CD14-positive monocyte (primary cell): Measurements from ENCODE around the gene DGKQ. TPM values are rescaled to one million over a fixed set of nuclear protein-coding genes. Genes with fewer than 3 reads are reported as not detected.

Experiments used
- DNase-seq, 3 donors: peaks; one replicate each; pipeline ENCODE4 v3.0.0-alpha.2; 2011 to 2022
- H2AFZ ChIP-seq: 2 replicates; pipeline ENCODE4 v1.6.0; 2012; ENCODE audit warnings: mild to moderate bottlenecking, low read depth, low read length, inconsistent platforms; ENCODE audit not compliant: insufficient read depth, poor library complexity, severe bottlenecking
- H3K27ac ChIP-seq, 2 donors: 1 replicate in 1 of 2; 2 replicates in 1 of 2; pipeline ENCODE4 v1.5.1; 2012 to 2013; ENCODE audit warnings: low read length in 2 of 2, control low read depth in 1 of 2, inconsistent platforms in 1 of 2, low read depth in 1 of 2, mild to moderate bottlenecking in 1 of 2
- H3K27me3 ChIP-seq, 2 donors: one replicate each; pipeline versions ENCODE4 v1.6.0 to v1.6.1; 2011 to 2013; ENCODE audit warnings: low read length in 2 of 2; ENCODE audit not compliant: control insufficient read depth in 2 of 2, insufficient read depth in 2 of 2
- H3K36me3 ChIP-seq, 2 donors: replicated peaks in 1 of 2; 1 replicate in 1 of 2; 2 replicates in 1 of 2; pipeline versions ENCODE4 v1.5.1 to v1.6.1; 2012 to 2013; ENCODE audit warnings: low read length in 2 of 2, control low read depth in 1 of 2, inconsistent platforms in 1 of 2, mild to moderate bottlenecking in 1 of 2; ENCODE audit not compliant: insufficient read depth in 2 of 2, control insufficient read depth in 1 of 2
- H3K4me1 ChIP-seq, 2 donors: 1 replicate in 1 of 2; 2 replicates in 1 of 2; pipeline versions ENCODE4 v1.5.1 to v1.6.1; 2012 to 2013; ENCODE audit warnings: low read length in 2 of 2, control low read depth in 1 of 2, inconsistent platforms in 1 of 2, mild to moderate bottlenecking in 1 of 2, moderate library complexity in 1 of 2; ENCODE audit not compliant: insufficient read depth in 2 of 2, control insufficient read depth in 1 of 2
- H3K4me2 ChIP-seq: replicated peaks from 2 replicates; pipeline ENCODE3; 2012; ENCODE audit warnings: low read length, moderate library complexity, mild to moderate bottlenecking; ENCODE audit not compliant: poor library complexity, severe bottlenecking; ENCODE audit errors: extremely low read depth
- H3K4me3 ChIP-seq, 3 experiments: fragments of 200-600 bp in 1 of 3; sonication (generic) in 1 of 3; replicated peaks in 1 of 3; 1 replicate in 2 of 3; 2 replicates in 1 of 3; pipeline ENCODE4 v1.5.1; 2011 to 2013; ENCODE audit warnings: low read length in 3 of 3, mild to moderate bottlenecking in 3 of 3, control low read depth in 2 of 3, low read depth in 2 of 3, inconsistent platforms in 1 of 3, moderate library complexity in 1 of 3
- H3K79me2 ChIP-seq: 2 replicates; pipeline ENCODE4 v1.6.0; 2012; ENCODE audit warnings: mild to moderate bottlenecking, control low read depth, inconsistent platforms, low read length, moderate library complexity; ENCODE audit not compliant: insufficient read depth
- H3K9ac ChIP-seq: 2 replicates; pipeline ENCODE4 v1.6.0; 2017; ENCODE audit warnings: low read length, mild to moderate bottlenecking; ENCODE audit not compliant: insufficient read depth, poor library complexity, severe bottlenecking
- H3K9me3 ChIP-seq, 2 donors: replicated peaks in 1 of 2; 1 replicate in 1 of 2; 2 replicates in 1 of 2; pipeline versions ENCODE4 v1.5.1 to v1.6.1; 2012 to 2013; ENCODE audit warnings: low read length in 2 of 2, control low read depth in 1 of 2; ENCODE audit not compliant: control insufficient read depth in 1 of 2, insufficient read depth in 1 of 2
- H4K20me1 ChIP-seq: 2 replicates; pipeline ENCODE4 v1.6.0; 2012; ENCODE audit warnings: mild to moderate bottlenecking, low read length, control low read depth, moderate library complexity; ENCODE audit not compliant: insufficient read depth
- H3K27ac Mint-ChIP-seq, 7 donors: one replicate each; pipeline ENCODE4 v1.8.0; 2020; ENCODE audit warnings: mild to moderate bottlenecking in 7 of 7, mixed read lengths in 7 of 7, moderate library complexity in 6 of 7, inconsistent platforms in 2 of 7
- H3K27me3 Mint-ChIP-seq, 3 donors: one replicate each; pipeline ENCODE4 v1.8.0; 2021 to 2022; ENCODE audit warnings: low read depth in 3 of 3, mild to moderate bottlenecking in 3 of 3, mixed read lengths in 3 of 3, moderate library complexity in 3 of 3, inconsistent platforms in 1 of 3
- H3K36me3 Mint-ChIP-seq, 2 donors: one replicate each; pipeline ENCODE4 v1.8.0; 2020; ENCODE audit warnings: mixed read lengths in 2 of 2, inconsistent platforms in 1 of 2, mild to moderate bottlenecking in 1 of 2
- H3K4me1 Mint-ChIP-seq: one replicate; pipeline ENCODE4 v1.8.0; 2020; ENCODE audit warnings: mild to moderate bottlenecking, mixed read lengths
- H3K4me3 Mint-ChIP-seq, 2 donors: one replicate each; pipeline ENCODE4 v1.8.0; 2020; ENCODE audit warnings: mild to moderate bottlenecking in 2 of 2, mixed read lengths in 2 of 2, moderate library complexity in 1 of 2
- H3K9me3 Mint-ChIP-seq, 7 donors: one replicate each; pipeline ENCODE4 v1.8.0; 2020 to 2022; ENCODE audit warnings: mixed read lengths in 7 of 7, mild to moderate bottlenecking in 6 of 7, moderate library complexity in 6 of 7, inconsistent platforms in 2 of 7
- CTCF ChIP-seq: fragments of 200-600 bp; IDR thresholded peaks from one replicate; pipeline ENCODE4 v1.8.0; 2022; ENCODE audit warnings: antibody characterized with exemption, mild to moderate bottlenecking
- WGBS: methylation state at CpG from one replicate; pipeline ENCODE4 v1.1.5; 2013; ENCODE audit warnings: missing lambda C conversion rate; ENCODE audit not compliant: insufficient coverage; 5-methylcytosine and 5-hydroxymethylcytosine counted together
- intact Hi-C, 2 donors: fragments of 100-400 bp; cut with micrococcal nuclease; formaldehyde crosslinking; loops; one replicate each; pipeline versions ENCODE4 v1.15.0 to v1.15.1; 2023
- polyA plus RNA-seq, 3 donors: library from polyadenylated mRNA; depleted of rRNA in 1 of 3; unstranded in 2 of 3; stranded (reverse) in 1 of 3; fragments of 300-500 nt in 2 of 3; fragments of >200 nt in 1 of 3; fragmentation: Illumina TruSeq in 2 of 3; gene quantifications; 1 replicate in 2 of 3; 2 replicates in 1 of 3; pipeline ENCODE4 v1.2.3, GENCODE V29; 2012 to 2021

The DGKQ gene
- polyA plus RNA-seq, 3 donors: 0.58 to 23.1 (median 2.4) TPM

- H3K4me1 Mint-ChIP-seq: peaks cover 4% of the 10 kb centered on the region
- H3K9me3 ChIP-seq: peaks cover 0 to 10% of the 10 kb centered on the region in 2 donors
- H3K27ac Mint-ChIP-seq: no peak overlapping the region
- no peak overlapping the region for H3K4me2 ChIP-seq
- peaks cover 7 to 12% of the 10 kb centered on the region in 2 donors for H3K4me1 ChIP-seq
- H2AFZ ChIP-seq: no peak overlapping the region
- H3K36me3 ChIP-seq: no peaks in the 10 kb centered on the region
- peaks cover 33% of the 10 kb centered on the region for H4K20me1 ChIP-seq
- no peak for TF ChIP-seq CTCF
- H3K27ac ChIP-seq: no peak overlapping the region
- peaks cover 20 to 64% of the 10 kb centered on the region in 2 donors for H3K27me3 ChIP-seq
- no peak overlapping the region for H3K9ac ChIP-seq
- H3K4me3 ChIP-seq: no peak overlapping the region
- H3K36me3 Mint-ChIP-seq: no peaks in the 10 kb centered on the region
- peaks cover 57 to 71% (median 58%) of the 10 kb centered on the region in 3 donors for H3K27me3 Mint-ChIP-seq
- peaks cover 0 to 26% (median 2%) of the 10 kb centered on the region in 7 donors for H3K9me3 Mint-ChIP-seq
- H3K79me2 ChIP-seq: no peaks in the 10 kb centered on the region
- DNase-seq: no peak
- H3K4me3 Mint-ChIP-seq: peak overlapping the region in 1 of 2 donors; percentile 67
- 50% methylated on average over 9 of the region's 12 CpGs for WGBS
- intact Hi-C loops: no loop called here
These were observed 24.8 kb upstream of the DGKQ start for GRCh38 chr4:998096-998691.

- Mint-ChIP-seq H3K27ac (no peak overlapping the region), H3K4me1 (peaks cover 4% of the 10 kb centered on the region), H3K27me3 (peaks cover 57 to 69% (median 58%) of the 10 kb centered on the region in 3 donors), H3K9me3 (peaks cover 0 to 26% (median 2%) of the 10 kb centered on the region in 7 donors), H3K36me3 (no peaks in the 10 kb centered on the region), H3K4me3 (peak overlapping the region in 1 of 2 donors; percentile 67)
- no peak overlapping the region for H3K4me3 ChIP-seq
- H3K36me3 ChIP-seq: no peaks in the 10 kb centered on the region
- peaks cover 7 to 9% of the 10 kb centered on the region in 2 donors for H3K4me1 ChIP-seq
- H3K27ac ChIP-seq: no peak overlapping the region
- no peak for DNase-seq
- peaks cover 35% of the 10 kb centered on the region for H4K20me1 ChIP-seq
- H3K27me3 ChIP-seq: peaks cover 20 to 64% of the 10 kb centered on the region in 2 donors
- intact Hi-C loops: no loop called here
- H2AFZ ChIP-seq: no peak overlapping the region
- H3K4me2 ChIP-seq: no peak overlapping the region
- H3K9ac ChIP-seq: no peak overlapping the region
- peaks cover 0 to 10% of the 10 kb centered on the region in 2 donors for H3K9me3 ChIP-seq
- TF ChIP-seq CTCF: no peak
- WGBS: 3% methylated on average over 63 of the region's 68 CpGs
- H3K79me2 ChIP-seq: no peaks in the 10 kb centered on the region
These were observed 24.2 kb upstream of the DGKQ start for GRCh38 chr4:997375-998071.
